ENCODE results near the gene CADM1.

The CADM1 gene

GRCh38 chr11:115220911-115221310, 283.3 kb downstream of the CADM1 start:
- no peaks in the 10 kb centered on the region for H4K20me1 ChIP-seq (ENCODE audit: control insufficient read depth, insufficient read depth, low read depth, low read length)
- H3F3A ChIP-seq (ENCODE audit: control insufficient read depth, insufficient read depth): no peaks in the 10 kb centered on the region
- H3K27ac ChIP-seq (ENCODE audit: low read depth, low read length): no peak overlapping the region
- H3K4me2 ChIP-seq (ENCODE audit: low read length): no peak overlapping the region
- H3K4me3 ChIP-seq (ENCODE audit: low read length): no peak overlapping the region
- no peaks in the 10 kb centered on the region for H3K79me2 ChIP-seq (ENCODE audit: control insufficient read depth, low read length)
- no peaks in the 10 kb centered on the region for H3K27me3 ChIP-seq (ENCODE audit: control insufficient read depth, low read length)
- TF ChIP-seq EZH2phosphoT487 (IDR thresholded peaks at IDR 0.05; ENCODE audit: borderline replicate concordance, low read length): no peak
- TF ChIP-seq, protein P1, sequence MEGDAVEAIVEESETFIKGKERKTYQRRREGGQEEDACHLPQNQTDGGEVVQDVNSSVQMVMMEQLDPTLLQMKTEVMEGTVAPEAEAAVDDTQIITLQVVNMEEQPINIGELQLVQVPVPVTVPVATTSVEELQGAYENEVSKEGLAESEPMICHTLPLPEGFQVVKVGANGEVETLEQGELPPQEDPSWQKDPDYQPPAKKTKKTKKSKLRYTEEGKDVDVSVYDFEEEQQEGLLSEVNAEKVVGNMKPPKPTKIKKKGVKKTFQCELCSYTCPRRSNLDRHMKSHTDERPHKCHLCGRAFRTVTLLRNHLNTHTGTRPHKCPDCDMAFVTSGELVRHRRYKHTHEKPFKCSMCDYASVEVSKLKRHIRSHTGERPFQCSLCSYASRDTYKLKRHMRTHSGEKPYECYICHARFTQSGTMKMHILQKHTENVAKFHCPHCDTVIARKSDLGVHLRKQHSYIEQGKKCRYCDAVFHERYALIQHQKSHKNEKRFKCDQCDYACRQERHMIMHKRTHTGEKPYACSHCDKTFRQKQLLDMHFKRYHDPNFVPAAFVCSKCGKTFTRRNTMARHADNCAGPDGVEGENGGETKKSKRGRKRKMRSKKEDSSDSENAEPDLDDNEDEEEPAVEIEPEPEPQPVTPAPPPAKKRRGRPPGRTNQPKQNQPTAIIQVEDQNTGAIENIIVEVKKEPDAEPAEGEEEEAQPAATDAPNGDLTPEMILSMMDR (IDR thresholded peaks at IDR 0.05; ENCODE audit: low read depth, low read length, poor library complexity, severe bottlenecking): no peak
- no peaks in the 10 kb centered on the region for H3K9me2 ChIP-seq (replicated peaks; ENCODE audit: control insufficient read depth, low read length)
- H3K9me3 ChIP-seq (ENCODE audit: control insufficient read depth, insufficient read depth, low read length): no peaks in the 10 kb centered on the region
- H3K36me3 ChIP-seq (ENCODE audit: control insufficient read depth, low read length): no peaks in the 10 kb centered on the region
- peaks cover 63% of the 10 kb centered on the region for H3K4me1 ChIP-seq (ENCODE audit: control insufficient read depth, low read length)

DNA sequence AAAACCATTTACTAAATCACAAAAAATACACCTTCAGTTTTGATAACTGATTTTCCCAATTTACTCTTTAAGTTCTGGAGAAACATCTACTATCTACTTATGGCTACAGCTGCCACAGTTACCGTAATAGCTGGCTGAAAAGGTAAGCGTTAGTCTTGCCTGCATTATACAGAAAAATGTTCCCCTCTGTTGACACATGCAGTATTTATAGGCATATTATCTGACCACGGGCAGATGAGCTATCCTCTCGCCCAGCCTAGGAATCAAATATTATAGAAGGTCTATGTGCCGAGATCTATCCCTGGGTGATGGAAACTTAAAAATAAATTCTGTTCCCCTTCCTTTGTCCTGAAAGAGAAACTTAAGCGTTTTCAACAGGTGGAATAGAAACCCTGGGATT, 283.8 kb downstream of the CADM1 start:
- Histone ChIP-seq H3K36me3 (ENCODE audit: control insufficient read depth, low read length) (no peaks in the 10 kb centered on the region), H3K27ac (ENCODE audit: low read depth, low read length) (0 out of 2 replicates have a peak overlapping the region, but pooled peaks have one; percentile 16), H3K4me1 (ENCODE audit: control insufficient read depth, low read length) (peaks cover 63% of the 10 kb centered on the region), H4K20me1 (ENCODE audit: control insufficient read depth, insufficient read depth, low read depth, low read length) (no peaks in the 10 kb centered on the region), H3K9me3 (ENCODE audit: control insufficient read depth, insufficient read depth, low read length) (no peaks in the 10 kb centered on the region), H3K4me3 (ENCODE audit: low read length) (no peak overlapping the region), H3K27me3 (ENCODE audit: control insufficient read depth, low read length) (no peaks in the 10 kb centered on the region), H3F3A (ENCODE audit: control insufficient read depth, insufficient read depth) (no peaks in the 10 kb centered on the region), H3K79me2 (ENCODE audit: control insufficient read depth, low read length) (no peaks in the 10 kb centered on the region), H3K9me2 (replicated peaks; ENCODE audit: control insufficient read depth, low read length) (no peaks in the 10 kb centered on the region), H3K4me2 (ENCODE audit: low read length) (no peak overlapping the region; the same call in 1 of the 2 replicates)
- TF ChIP-seq, protein P1 (IDR thresholded peaks at IDR 0.05; ENCODE audit: low read depth, low read length, poor library complexity, severe bottlenecking): no peak
- TF ChIP-seq EZH2phosphoT487 (IDR thresholded peaks at IDR 0.05; ENCODE audit: borderline replicate concordance, low read length): no peak

GRCh38 chr11:115219376-115219775, 284.8 kb downstream of the CADM1 start:
- Histone ChIP-seq H3K36me3 (ENCODE audit: control insufficient read depth, low read length) (no peaks in the 10 kb centered on the region), H3K27me3 (ENCODE audit: control insufficient read depth, low read length) (no peaks in the 10 kb centered on the region), H3K9me3 (ENCODE audit: control insufficient read depth, insufficient read depth, low read length) (no peaks in the 10 kb centered on the region), H3K4me2 (ENCODE audit: low read length) (no peak overlapping the region), H3K4me3 (ENCODE audit: low read length) (no peak overlapping the region), H3K79me2 (ENCODE audit: control insufficient read depth, low read length) (no peaks in the 10 kb centered on the region), H4K20me1 (ENCODE audit: control insufficient read depth, insufficient read depth, low read depth, low read length) (no peaks in the 10 kb centered on the region), H3K4me1 (ENCODE audit: control insufficient read depth, low read length) (peaks cover 63% of the 10 kb centered on the region), H3K27ac (ENCODE audit: low read depth, low read length) (no peak overlapping the region), H3K9me2 (replicated peaks; ENCODE audit: control insufficient read depth, low read length) (no peaks in the 10 kb centered on the region), H3F3A (ENCODE audit: control insufficient read depth, insufficient read depth) (no peaks in the 10 kb centered on the region)
- no peak for TF ChIP-seq EZH2phosphoT487 (IDR thresholded peaks at IDR 0.05; ENCODE audit: borderline replicate concordance, low read length)
- TF ChIP-seq, protein P1 (IDR thresholded peaks at IDR 0.05; ENCODE audit: low read depth, low read length, poor library complexity, severe bottlenecking): no peak
